Aorta (tissue), 5 donors: ENCODE measurements around the gene CITED4. TPM values are rescaled to one million over a fixed set of nuclear protein-coding genes. Genes with fewer than 3 reads are reported as not detected.

Experiments used
- ATAC-seq: fragments of 200-7000 bp; cut with Tn5 transposase; one replicate; pipeline ENCODE4 v1.9.1; 2022; ENCODE audit warnings: moderate library complexity; ENCODE audit not compliant: low FRiP score
- DNase-seq, 2 donors: peaks; one replicate each; pipeline ENCODE4 v3.0.0-alpha.2; 2020
- H3K27ac ChIP-seq, 2 donors: one replicate each; pipeline ENCODE4 v1.5.1; 2013; ENCODE audit warnings: low read length in 2 of 2, mild to moderate bottlenecking in 2 of 2, moderate library complexity in 2 of 2, control low read depth in 1 of 2, inconsistent platforms in 1 of 2, low read depth in 1 of 2
- H3K27me3 ChIP-seq, 2 donors: one replicate each; pipeline ENCODE4 v1.6.1; 2013; ENCODE audit warnings: control low read depth in 1 of 2, low read length in 1 of 2, mild to moderate bottlenecking in 1 of 2, moderate library complexity in 1 of 2; ENCODE audit not compliant: insufficient read depth in 2 of 2, control insufficient read depth in 1 of 2
- H3K36me3 ChIP-seq, 2 donors: one replicate each; pipeline ENCODE4 v1.6.1; 2013; ENCODE audit warnings: control low read depth in 1 of 2, low read length in 1 of 2, mild to moderate bottlenecking in 1 of 2; ENCODE audit not compliant: insufficient read depth in 2 of 2, control insufficient read depth in 1 of 2
- H3K4me1 ChIP-seq, 2 donors: one replicate each; pipeline ENCODE4 v1.6.1; 2013; ENCODE audit warnings: low read length in 2 of 2, control low read depth in 1 of 2, mild to moderate bottlenecking in 1 of 2, moderate library complexity in 1 of 2; ENCODE audit not compliant: insufficient read depth in 2 of 2, control insufficient read depth in 1 of 2
- H3K4me3 ChIP-seq, 2 donors: one replicate each; pipeline ENCODE4 v1.5.1; 2013; ENCODE audit warnings: low read length in 2 of 2, control low read depth in 1 of 2, mild to moderate bottlenecking in 1 of 2
- H3K9me3 ChIP-seq: one replicate; pipeline ENCODE4 v1.6.1; 2013; ENCODE audit warnings: mild to moderate bottlenecking, low read length; ENCODE audit not compliant: control insufficient read depth
- WGBS, 2 donors: extraction: QIAGEN DNeasy Blood & Tissue Kit; methylation state at CpG; one replicate each; pipeline ENCODE4 v1.1.7; 2013; 5-methylcytosine and 5-hydroxymethylcytosine counted together
- intact Hi-C, 2 donors: fragments of 100-400 bp; cut with DNase I; formaldehyde crosslinking; loops; one replicate each; pipeline versions ENCODE4 v1.14.2 to v1.15.0; 2022
- polyA plus RNA-seq, 2 donors: library from polyadenylated mRNA; stranded (reverse); fragments of 200-250 nt; gene quantifications; one replicate each; pipeline ENCODE4 v1.2.3, GENCODE V29; 2013
- total RNA-seq, 2 donors: library from RNA; stranded (reverse); fragmentation: NEBNext Ultra II Directional; extraction: Animal tissue kit (Norgen Biotek cat#: 25700); gene quantifications; one replicate each; pipeline ENCODE4 v1.2.1, GENCODE V29; 2021
- donor health status: healthy with polysubstance abuse.
- donor health status: Bipolar disorder and iron deficiency.
- donor health status: DM: no; HTN: no; CAD: no.
- donor health status: DM: no; HTN: no; CAD: no.
- donor health status: DM: yes; HTN: yes; CAD: no.

The CITED4 gene
- total and polyA plus RNA-seq, 4 donors: 4.0 to 19.0 (median 13.3) TPM

DNA sequence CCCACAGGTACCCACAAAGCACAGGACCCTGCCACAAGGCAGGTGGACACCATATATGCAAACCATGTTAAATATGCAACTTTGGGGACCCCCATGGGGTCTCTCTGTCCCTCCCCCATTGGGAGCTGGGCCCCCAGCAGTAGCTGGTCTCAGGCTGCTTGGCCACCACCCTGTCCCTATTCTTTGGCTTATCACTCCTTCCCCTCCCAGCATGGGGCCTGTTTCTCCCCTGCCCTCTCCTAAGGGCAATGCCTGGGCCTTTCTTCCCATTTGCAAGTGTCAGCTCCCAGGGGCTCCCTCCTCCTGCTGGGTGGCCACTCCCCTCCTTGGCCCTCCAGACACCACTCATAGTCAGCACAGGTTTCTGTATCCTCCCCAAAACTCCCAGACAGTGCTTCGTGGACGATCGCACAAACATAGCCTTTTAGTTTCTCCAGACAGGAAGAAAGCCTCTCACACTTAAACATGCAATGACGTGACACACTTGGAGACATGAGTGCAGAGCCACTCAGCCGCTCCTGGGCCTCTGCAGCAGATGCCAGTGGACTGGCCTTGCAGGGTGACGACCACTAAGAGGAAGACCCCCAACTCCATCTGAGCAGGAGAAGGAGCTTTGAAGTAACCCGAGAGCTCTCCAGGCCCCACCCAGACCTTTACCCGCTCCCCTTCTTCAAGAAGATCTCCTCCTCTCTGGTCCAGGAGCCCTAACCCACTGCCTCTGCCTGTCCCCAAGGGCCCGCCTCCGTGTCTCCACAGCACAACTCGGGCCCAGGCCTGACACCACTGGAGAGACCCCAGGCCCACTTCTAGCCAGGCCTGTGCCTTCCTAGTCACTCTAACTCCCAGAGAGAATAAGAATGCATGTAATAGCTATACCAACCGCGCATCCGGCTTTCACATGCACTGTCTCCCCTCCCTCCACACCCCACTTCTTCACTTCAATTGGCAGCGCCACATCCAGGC, 22.9 kb downstream of the CITED4 start:
- Histone ChIP-seq H3K4me3 (no peak overlapping the region), H3K4me1 (no peaks in the 10 kb centered on the region), H3K36me3 (peaks cover 0 to 4% of the 10 kb centered on the region in 2 donors), H3K27ac (no peak overlapping the region), H3K9me3 (peaks cover 1% of the 10 kb centered on the region), H3K27me3 (no peaks in the 10 kb centered on the region)
- DNase-seq: peak in 1 of 2 donors; percentile 19
- intact Hi-C loops: no loop called here
- 86 to 88% methylated on average over 15 of the region's 15 CpGs for WGBS, 2 donors
- ATAC-seq: no peak

DNA sequence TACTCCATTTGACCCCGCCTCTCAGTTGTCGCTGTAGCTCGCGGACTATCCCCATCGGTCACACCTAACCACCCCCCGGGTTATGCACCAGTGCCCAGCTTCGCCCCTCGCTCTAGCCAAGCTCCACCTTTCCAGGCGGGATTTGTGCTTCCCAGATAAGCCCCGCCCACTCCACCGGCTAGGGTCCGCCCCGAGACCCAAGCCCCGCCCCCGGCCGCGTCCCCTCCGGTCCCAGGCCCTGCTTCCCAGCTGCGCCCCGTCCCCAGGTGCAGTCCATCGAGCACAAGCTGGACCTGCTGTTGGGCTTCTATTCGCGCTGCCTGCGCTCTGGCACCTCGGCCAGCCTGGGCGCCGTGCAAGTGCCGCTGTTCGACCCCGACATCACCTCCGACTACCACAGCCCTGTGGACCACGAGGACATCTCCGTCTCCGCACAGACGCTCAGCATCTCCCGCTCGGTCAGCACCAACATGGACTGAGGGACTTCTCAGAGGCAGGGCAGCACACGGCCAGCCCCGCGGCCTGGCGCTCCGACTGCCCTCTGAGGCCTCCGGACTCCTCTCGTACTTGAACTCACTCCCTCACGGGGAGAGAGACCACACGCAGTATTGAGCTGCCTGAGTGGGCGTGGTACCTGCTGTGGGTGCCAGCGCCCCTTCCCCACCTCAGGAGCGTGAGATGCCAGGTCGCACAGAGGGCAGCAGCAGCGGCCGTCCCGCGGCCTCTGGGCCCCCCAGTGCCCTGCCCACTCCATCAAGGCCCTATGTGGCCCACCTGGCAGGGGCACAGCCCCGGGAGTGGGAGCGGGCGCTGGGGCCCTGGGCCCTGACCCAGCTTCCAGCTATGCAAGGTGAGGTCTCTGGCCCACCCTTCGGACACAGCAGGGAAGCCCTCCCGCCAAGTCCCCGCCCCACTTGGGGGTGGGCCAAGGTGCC, 23.9 kb downstream of the CITED4 start:
- Histone ChIP-seq H3K4me1 (no peaks in the 10 kb centered on the region), H3K36me3 (peaks cover 0 to 4% of the 10 kb centered on the region in 2 donors), H3K27me3 (no peaks in the 10 kb centered on the region), H3K27ac (no peak overlapping the region), H3K4me3 (no peak overlapping the region), H3K9me3 (peaks cover 1% of the 10 kb centered on the region)
- DNase-seq (peak in 1 of 2 donors; percentile 42), ATAC-seq (no peak)
- intact Hi-C loops: no loop called here
- 78% methylated on average over 60 of the region's 60 CpGs for WGBS, 2 donors

DNA sequence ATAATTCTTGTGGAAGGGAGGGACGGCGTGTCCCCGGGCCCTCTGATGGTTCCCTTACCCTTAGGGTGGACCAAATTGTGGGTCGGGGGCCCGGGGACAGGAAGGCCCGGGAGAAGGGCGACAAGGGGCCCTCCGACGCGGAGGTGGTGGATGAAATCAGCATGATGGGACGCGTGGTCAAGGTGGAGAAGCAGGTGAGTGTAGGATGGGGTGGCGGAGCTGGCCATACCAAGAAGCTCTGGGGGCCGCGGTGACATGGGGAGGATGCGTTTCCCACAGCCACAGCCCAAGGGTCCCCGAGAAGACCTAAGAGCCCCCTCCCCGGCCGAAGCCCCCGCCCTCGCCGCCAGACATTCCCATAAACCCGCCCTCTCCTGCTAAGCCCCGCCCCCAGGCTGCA, 24.6 kb downstream of the CITED4 start:
- intact Hi-C loops: no loop called here
- DNase-seq (peak in 1 of 2 donors; percentile 30), ATAC-seq (no peak)
- H3K9me3 ChIP-seq: no peaks in the 10 kb centered on the region
- H3K4me1 ChIP-seq: no peaks in the 10 kb centered on the region
- WGBS, 2 donors: 80 to 81% methylated on average over 18 to 24 of the region's 24 CpGs
- peaks cover 0 to 4% of the 10 kb centered on the region in 2 donors for H3K36me3 ChIP-seq
- H3K27me3 ChIP-seq: no peaks in the 10 kb centered on the region
- H3K27ac ChIP-seq: no peak overlapping the region
- no peak overlapping the region for H3K4me3 ChIP-seq

DNA sequence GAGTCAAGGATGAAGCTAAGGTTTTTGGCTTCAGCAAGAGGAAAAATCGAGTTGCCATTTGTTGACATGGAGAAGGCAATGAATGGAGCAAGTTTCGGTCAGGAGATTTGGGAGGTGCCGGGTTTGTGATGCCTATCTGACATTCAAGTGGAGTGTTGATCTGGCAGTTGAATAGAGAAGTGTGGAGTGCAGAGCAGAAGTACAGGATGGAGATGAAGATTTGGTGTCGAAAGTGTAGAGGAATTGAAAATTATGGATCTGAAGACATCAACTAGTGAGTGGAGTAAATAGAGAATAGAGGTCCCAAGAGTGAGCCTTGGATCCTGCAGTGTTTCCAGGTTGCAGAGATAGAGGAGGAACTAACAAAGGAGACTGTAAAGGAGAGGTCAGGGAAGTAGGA, 25.9 kb downstream of the CITED4 start:
- intact Hi-C loops: no loop called here
- DNase-seq (no peak), ATAC-seq (no peak)
- Histone ChIP-seq H3K4me1 (no peaks in the 10 kb centered on the region), H3K27ac (no peak overlapping the region), H3K27me3 (no peaks in the 10 kb centered on the region), H3K4me3 (no peak overlapping the region), H3K36me3 (peaks cover 0 to 4% of the 10 kb centered on the region in 2 donors), H3K9me3 (no peaks in the 10 kb centered on the region)
- 80 to 88% methylated on average over 4 of the region's 4 CpGs for WGBS, 2 donors

DNA sequence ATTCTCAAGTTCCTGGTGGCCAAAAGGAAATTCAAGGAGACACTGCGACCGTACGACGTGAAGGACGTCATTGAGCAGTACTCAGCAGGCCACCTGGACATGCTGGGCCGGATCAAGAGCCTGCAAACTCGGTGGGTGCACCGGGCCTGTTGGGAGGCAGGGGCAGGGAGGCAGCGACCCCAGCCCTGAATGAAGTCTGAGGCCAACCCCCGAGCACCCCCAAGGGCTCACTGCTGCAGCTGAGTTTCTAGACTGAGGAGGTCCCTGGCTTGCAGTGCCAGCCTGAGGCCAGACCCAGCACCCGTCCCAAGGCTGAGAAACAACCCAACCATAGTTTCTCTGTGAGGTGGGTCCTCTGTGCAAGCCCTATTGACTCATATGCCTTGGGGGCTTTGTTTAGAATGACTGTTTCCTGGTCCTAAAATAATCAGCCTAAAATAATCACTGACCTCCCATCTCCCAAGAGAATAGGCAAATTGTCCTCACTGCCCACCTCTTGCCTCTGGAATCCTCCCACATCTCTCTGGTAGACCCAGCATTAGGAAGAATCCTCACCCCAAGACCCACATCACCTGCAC, 27.1 kb downstream of the CITED4 start:
- no peaks in the 10 kb centered on the region for H3K4me1 ChIP-seq
- H3K36me3 ChIP-seq: peaks cover 0 to 4% of the 10 kb centered on the region in 2 donors
- no peak for ATAC-seq
- DNase-seq: peak in 1 of 2 donors; percentile 36
- H3K27ac ChIP-seq: no peak overlapping the region
- no peaks in the 10 kb centered on the region for H3K9me3 ChIP-seq
- WGBS, 2 donors: 79 to 82% methylated on average over 11 of the region's 11 CpGs
- H3K27me3 ChIP-seq: no peaks in the 10 kb centered on the region
- intact Hi-C loops: no loop called here
- H3K4me3 ChIP-seq: no peak overlapping the region

DNA sequence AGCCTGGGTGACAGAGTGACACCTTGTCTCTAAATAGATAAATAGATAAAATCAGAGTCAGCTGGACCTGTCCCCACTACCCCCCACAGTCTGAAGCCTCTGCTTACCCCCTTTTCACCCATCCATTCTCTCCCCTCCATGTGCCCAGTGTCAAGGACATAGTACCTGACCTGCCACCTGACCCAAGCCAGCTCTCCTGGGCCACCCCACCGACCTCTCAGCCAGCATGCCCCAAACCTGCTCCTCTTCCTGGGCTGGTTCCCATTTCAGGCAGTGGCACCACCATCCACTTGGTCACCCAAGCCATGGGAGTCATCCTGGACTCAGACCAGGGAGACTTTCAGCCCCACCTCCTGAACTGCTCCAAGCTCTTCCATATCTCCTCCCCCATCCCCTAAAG, 28.2 kb downstream of the CITED4 start:
- H3K9me3 ChIP-seq: no peaks in the 10 kb centered on the region
- no peaks in the 10 kb centered on the region for H3K27me3 ChIP-seq
- H3K36me3 ChIP-seq: peaks cover 0 to 4% of the 10 kb centered on the region in 2 donors
- ATAC-seq: no peak
- peak in 1 of 2 donors; percentile 28 for DNase-seq
- intact Hi-C loops: no loop called here
- WGBS, 2 donors: 83 to 93% methylated on average over 1 of the region's 1 CpG
- H3K4me1 ChIP-seq: no peaks in the 10 kb centered on the region
- no peak overlapping the region for H3K4me3 ChIP-seq
- H3K27ac ChIP-seq: no peak overlapping the region

DNA sequence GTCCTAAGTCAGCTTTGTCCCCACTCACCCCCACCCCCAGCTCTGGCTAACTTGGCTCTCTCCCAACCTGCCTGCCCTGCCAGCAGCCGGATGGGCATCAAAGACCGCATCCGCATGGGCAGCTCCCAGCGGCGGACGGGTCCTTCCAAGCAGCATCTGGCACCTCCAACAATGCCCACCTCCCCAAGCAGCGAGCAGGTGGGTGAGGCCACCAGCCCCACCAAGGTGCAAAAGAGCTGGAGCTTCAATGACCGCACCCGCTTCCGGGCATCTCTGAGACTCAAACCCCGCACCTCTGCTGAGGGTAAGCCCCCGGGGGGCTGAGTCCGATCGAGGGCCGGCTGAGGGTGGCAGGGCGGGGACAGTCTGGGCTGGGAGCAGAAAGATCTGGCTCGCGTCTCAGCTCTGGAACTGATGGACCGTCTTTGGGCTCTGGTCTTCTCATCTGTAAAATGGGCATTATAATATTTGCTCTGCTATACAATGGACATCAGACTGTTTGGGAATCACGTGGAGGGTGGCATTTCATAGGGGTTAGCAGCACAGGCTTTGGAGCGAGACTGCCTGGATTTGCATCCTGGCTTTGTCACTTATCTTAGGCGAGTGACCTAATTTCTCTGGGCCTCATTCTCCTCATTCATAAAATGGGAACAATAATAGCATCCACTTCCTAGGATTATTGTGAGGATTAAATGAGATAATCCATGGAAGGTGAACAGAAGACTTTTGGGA, 31.0 kb downstream of the CITED4 start:
- Histone ChIP-seq H3K36me3 (no peaks in the 10 kb centered on the region), H3K4me3 (no peak overlapping the region), H3K27ac (no peak overlapping the region), H3K27me3 (no peaks in the 10 kb centered on the region), H3K4me1 (no peaks in the 10 kb centered on the region), H3K9me3 (no peaks in the 10 kb centered on the region)
- WGBS, 2 donors: 76 to 79% methylated on average over 22 of the region's 22 CpGs
- intact Hi-C loops: no loop called here
- ATAC-seq: no peak
- DNase-seq: peak in 1 of 2 donors; percentile 29

DNA sequence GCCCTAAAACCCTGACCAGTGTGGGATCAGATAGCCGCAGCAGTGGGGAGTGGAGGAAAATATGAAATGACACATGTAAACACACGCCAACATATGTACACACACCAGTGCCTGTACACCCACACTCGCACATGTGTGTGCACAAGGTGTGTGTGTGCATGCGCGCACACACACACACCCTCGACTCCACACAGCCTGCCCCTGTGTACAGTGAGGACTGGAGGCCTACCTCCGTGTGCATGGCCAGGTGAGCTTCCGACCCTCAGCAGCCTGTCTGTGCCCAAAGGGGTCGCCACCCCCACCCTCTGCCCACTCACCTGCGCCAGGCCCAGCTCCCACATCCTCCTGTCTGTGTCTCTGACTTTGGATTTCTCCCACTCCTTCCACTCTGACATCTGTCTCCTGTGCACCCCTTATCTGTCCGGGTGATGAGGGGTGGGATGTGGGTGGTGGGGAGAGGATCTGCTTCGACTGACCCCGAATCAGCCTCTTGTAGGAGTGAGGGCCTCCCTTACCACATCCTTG, 31.7 kb downstream of the CITED4 start:
- Histone ChIP-seq H3K4me3 (no peak overlapping the region), H3K4me1 (no peaks in the 10 kb centered on the region), H3K27me3 (no peaks in the 10 kb centered on the region), H3K27ac (no peak overlapping the region), H3K36me3 (no peaks in the 10 kb centered on the region), H3K9me3 (no peaks in the 10 kb centered on the region)
- intact Hi-C loops: no loop called here
- DNase-seq (peak in 1 of 2 donors; percentile 10), ATAC-seq (no peak)
- 93% methylated on average over 13 of the region's 13 CpGs for WGBS, 2 donors
